ENCODE data around the gene BRD3OS. TPM values are rescaled to one million over a fixed set of nuclear protein-coding genes. Genes with fewer than 3 reads are reported as not detected.

BRD3OS gene
- total and polyA plus RNA-seq, 10 of the 15 experiments (the other 5 are each of a cell fraction or from before 2014, with no cell fraction given), result 2.1 to 13.7 (median 10.7) TPM

- peaks cover 0 to 27% of the 10 kb centered on the region in 2 experiments; a peak in 3 of 4 replicates for H3K36me3 ChIP-seq (ENCODE audit: control insufficient read depth in 2 of 2, insufficient read depth in 2 of 2, low read length in 1 of 2)
- no peaks in the 10 kb centered on the region for H3K79me2 ChIP-seq (ENCODE audit: control insufficient read depth, insufficient read depth, low read length)
- no peak overlapping the region for H2AFZ ChIP-seq (ENCODE audit: control insufficient read depth, low read depth, low read length)
- ATAC-seq, result no peak
- ChIA-PET RAD21 (ENCODE audit: unreplicated experiment) (no interaction called here), POLR2A (no interaction called here), CTCF (no interaction called here), SMC1A (ENCODE audit: uncharacterized antibody, unreplicated experiment) (no interaction called here)
- BruUV-seq (replicated peaks), result no TSS peak
- H4K20me1 ChIP-seq (ENCODE audit: control insufficient read depth, insufficient read depth), result no peaks in the 10 kb centered on the region
- 91% methylated on average over 20 of the region's 20 CpGs for WGBS (ENCODE audit: insufficient coverage, insufficient replicate concordance, low lambda C conversion rate, missing lambda C conversion rate)
- H3K4me3 ChIP-seq, result no peak overlapping the region
- H3K27me3 ChIP-seq (replicated peaks in 1 of 2; ENCODE audit: control insufficient read depth in 2 of 2, insufficient read depth in 2 of 2, low read length in 1 of 2), result no peaks in the 10 kb centered on the region
- no peak overlapping the region for H3K9ac ChIP-seq (ENCODE audit: control insufficient read depth, insufficient read depth, low read length)
- no peak for TF ChIP-seq ZNF592 (IDR thresholded peaks at IDR 0.05)
- no peak for TF ChIP-seq BACH1 (IDR thresholded peaks at IDR 0.05; ENCODE audit: borderline replicate concordance)
- TF ChIP-seq, protein P1, sequence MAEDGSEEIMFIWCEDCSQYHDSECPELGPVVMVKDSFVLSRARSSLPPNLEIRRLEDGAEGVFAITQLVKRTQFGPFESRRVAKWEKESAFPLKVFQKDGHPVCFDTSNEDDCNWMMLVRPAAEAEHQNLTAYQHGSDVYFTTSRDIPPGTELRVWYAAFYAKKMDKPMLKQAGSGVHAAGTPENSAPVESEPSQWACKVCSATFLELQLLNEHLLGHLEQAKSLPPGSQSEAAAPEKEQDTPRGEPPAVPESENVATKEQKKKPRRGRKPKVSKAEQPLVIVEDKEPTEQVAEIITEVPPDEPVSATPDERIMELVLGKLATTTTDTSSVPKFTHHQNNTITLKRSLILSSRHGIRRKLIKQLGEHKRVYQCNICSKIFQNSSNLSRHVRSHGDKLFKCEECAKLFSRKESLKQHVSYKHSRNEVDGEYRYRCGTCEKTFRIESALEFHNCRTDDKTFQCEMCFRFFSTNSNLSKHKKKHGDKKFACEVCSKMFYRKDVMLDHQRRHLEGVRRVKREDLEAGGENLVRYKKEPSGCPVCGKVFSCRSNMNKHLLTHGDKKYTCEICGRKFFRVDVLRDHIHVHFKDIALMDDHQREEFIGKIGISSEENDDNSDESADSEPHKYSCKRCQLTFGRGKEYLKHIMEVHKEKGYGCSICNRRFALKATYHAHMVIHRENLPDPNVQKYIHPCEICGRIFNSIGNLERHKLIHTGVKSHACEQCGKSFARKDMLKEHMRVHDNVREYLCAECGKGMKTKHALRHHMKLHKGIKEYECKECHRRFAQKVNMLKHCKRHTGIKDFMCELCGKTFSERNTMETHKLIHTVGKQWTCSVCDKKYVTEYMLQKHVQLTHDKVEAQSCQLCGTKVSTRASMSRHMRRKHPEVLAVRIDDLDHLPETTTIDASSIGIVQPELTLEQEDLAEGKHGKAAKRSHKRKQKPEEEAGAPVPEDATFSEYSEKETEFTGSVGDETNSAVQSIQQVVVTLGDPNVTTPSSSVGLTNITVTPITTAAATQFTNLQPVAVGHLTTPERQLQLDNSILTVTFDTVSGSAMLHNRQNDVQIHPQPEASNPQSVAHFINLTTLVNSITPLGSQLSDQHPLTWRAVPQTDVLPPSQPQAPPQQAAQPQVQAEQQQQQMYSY (CRISPR knock-in tag; IDR thresholded peaks at IDR 0.05), result no peak
- TF ChIP-seq PAX5 (IDR thresholded peaks at IDR 0.05; ENCODE audit: borderline replicate concordance, low read depth, low read length), result no peak
- intact Hi-C loops (cut with micrococcal nuclease; ENCODE audit: unreplicated experiment), result no loop called here
- in situ Hi-C loops (cut with MboI), result no loop called here
- no peaks in the 10 kb centered on the region for H3K4me1 ChIP-seq (ENCODE audit: control insufficient read depth, insufficient read depth, low read length)
- DNase-seq (ENCODE audit: low read depth, low spot score), result no peak
- FAIRE-seq, result no peak
- H3K9me3 ChIP-seq (replicated peaks; ENCODE audit: control insufficient read depth, insufficient read depth, low read length), result no peaks in the 10 kb centered on the region
- no peak overlapping the region for H3K27ac ChIP-seq (ENCODE audit: control insufficient read depth, insufficient read depth)
- H3K4me2 ChIP-seq (ENCODE audit: control insufficient read depth, insufficient read depth), result no peak overlapping the region
Observed at GRCh38 chr9:134049236-134049635, 24.0 kb downstream of the BRD3OS start.

Measured in GM12878 (cell line).